ENCODE data around the gene AKAP9. TPM values are rescaled to one million over a fixed set of nuclear protein-coding genes. Genes with fewer than 3 reads are reported as not detected.
A peak's percentile ranks its signal among the peaks of the same experiment; 100 is the strongest.
"Not testable (repeated sequence)": the region's sequence is repeated elsewhere in the genome, so short reads cannot be mapped to it uniquely, and the experiment has no call there.

AKAP9 gene
- total RNA-seq, 6 experiments from 2014 or later = 30.9 to 63.7 (median 40.5) TPM

DNA sequence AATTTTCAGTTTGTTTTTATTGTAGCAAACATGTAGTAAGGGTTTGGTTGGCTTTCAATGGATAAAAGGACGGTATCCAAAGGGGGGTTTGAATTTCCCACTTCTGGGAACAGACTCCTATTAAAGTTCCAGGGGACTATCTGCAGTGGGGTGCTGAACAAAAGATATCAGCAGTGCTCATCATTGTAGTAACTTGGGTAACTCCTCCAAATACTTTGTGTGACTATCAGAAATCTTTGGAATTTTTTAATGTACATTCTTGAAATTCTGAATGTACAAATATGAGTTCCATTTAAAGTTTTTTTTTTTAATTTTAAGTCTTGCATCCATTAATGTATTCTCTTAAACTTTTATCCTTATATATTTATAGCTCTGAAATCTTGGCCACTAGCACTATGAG lies 151.5 kb downstream of the AKAP9 start:
- H3K4me3 ChIP-seq = no peak overlapping the region
- H3K36me3 ChIP-seq = peaks cover 0 to 63% (median 36%) of the 10 kb centered on the region in 4 donors
- H3K27ac ChIP-seq = no peak overlapping the region
- no peak for TF ChIP-seq POLR2A (IDR thresholded peaks at IDR 0.05)
- TF ChIP-seq, protein P1, sequence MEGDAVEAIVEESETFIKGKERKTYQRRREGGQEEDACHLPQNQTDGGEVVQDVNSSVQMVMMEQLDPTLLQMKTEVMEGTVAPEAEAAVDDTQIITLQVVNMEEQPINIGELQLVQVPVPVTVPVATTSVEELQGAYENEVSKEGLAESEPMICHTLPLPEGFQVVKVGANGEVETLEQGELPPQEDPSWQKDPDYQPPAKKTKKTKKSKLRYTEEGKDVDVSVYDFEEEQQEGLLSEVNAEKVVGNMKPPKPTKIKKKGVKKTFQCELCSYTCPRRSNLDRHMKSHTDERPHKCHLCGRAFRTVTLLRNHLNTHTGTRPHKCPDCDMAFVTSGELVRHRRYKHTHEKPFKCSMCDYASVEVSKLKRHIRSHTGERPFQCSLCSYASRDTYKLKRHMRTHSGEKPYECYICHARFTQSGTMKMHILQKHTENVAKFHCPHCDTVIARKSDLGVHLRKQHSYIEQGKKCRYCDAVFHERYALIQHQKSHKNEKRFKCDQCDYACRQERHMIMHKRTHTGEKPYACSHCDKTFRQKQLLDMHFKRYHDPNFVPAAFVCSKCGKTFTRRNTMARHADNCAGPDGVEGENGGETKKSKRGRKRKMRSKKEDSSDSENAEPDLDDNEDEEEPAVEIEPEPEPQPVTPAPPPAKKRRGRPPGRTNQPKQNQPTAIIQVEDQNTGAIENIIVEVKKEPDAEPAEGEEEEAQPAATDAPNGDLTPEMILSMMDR (IDR thresholded peaks at IDR 0.05) = no peak
- ATAC-seq (no peak), DNase-seq (no peak)
- WGBS (ENCODE audit: insufficient coverage, low coverage, low lambda C conversion rate, missing lambda C conversion rate) = 94% methylated on average over 1 of the region's 1 CpG
- intact Hi-C loops (cut with DNase I) = no loop called here
- no peaks in the 10 kb centered on the region for H3K9me3 ChIP-seq
- H3K4me1 ChIP-seq = no peaks in the 10 kb centered on the region
- no peaks in the 10 kb centered on the region for H3K27me3 ChIP-seq

- Histone ChIP-seq H3K4me3 (no peak overlapping the region), H3K36me3 (peaks cover 0 to 75% (median 44%) of the 10 kb centered on the region in 4 donors), H3K4me1 (no peaks in the 10 kb centered on the region), H3K27ac (no peak overlapping the region), H3K27me3 (no peaks in the 10 kb centered on the region), H3K9me3 (no peaks in the 10 kb centered on the region)
- 100% methylated on average over 1 of the region's 1 CpG for WGBS (ENCODE audit: insufficient coverage, low coverage, low lambda C conversion rate, missing lambda C conversion rate)
- no peak for DNase-seq
- no peak for TF ChIP-seq POLR2A (IDR thresholded peaks at IDR 0.05)
- TF ChIP-seq, protein P1 (IDR thresholded peaks at IDR 0.05) = no peak
- peak in 1 of 4 donors; percentile 25 for ATAC-seq
- intact Hi-C loops (cut with DNase I) = no loop called here
Observed at GRCh38 chr7:92095380-92095779, 154.7 kb downstream of the AKAP9 start.

- no peak for DNase-seq
Observed at GRCh38 chr7:92100534-92100933, 159.9 kb downstream of the AKAP9 start.

GRCh38 chr7:92102862-92103261 lies 162.2 kb downstream of the AKAP9 start:
- DNase-seq; H3K27me3 ChIP-seq; ATAC-seq; H3K9me3 ChIP-seq; H3K4me1 ChIP-seq; H3K4me3 ChIP-seq; H3K27ac ChIP-seq; intact Hi-C loops (cut with DNase I): not testable (repeated sequence)
- 90% methylated on average over 4 of the region's 5 CpGs for WGBS (ENCODE audit: insufficient coverage, low coverage, low lambda C conversion rate, missing lambda C conversion rate)
- peaks cover 0 to 89% (median 32%) of the 10 kb centered on the region in 4 donors for H3K36me3 ChIP-seq

More at GRCh38 chr7:92100534-92100933, 159.9 kb downstream of the AKAP9 start:
- WGBS (ENCODE audit: insufficient coverage, low coverage, low lambda C conversion rate, missing lambda C conversion rate) = 100% methylated on average over 1 of the region's 1 CpG
- H3K36me3 ChIP-seq = peaks cover 0 to 92% (median 46%) of the 10 kb centered on the region in 4 donors
- no peaks in the 10 kb centered on the region for H3K9me3 ChIP-seq
- no peaks in the 10 kb centered on the region for H3K27me3 ChIP-seq
- H3K4me1 ChIP-seq = no peaks in the 10 kb centered on the region
- no peak overlapping the region for H3K4me3 ChIP-seq
- intact Hi-C loops (cut with DNase I) = no loop called here
- no peak overlapping the region for H3K27ac ChIP-seq
- TF ChIP-seq POLR2A (IDR thresholded peaks at IDR 0.05) = no peak
- TF ChIP-seq, protein P1 (IDR thresholded peaks at IDR 0.05) = no peak
- ATAC-seq = no peak

- no peaks in the 10 kb centered on the region for H3K9me3 ChIP-seq
- H3K4me3 ChIP-seq = no peak overlapping the region
- H3K27me3 ChIP-seq = no peaks in the 10 kb centered on the region
- intact Hi-C loops (cut with DNase I) = no loop called here
- 92% methylated on average over 5 of the region's 8 CpGs for WGBS (ENCODE audit: insufficient coverage, low coverage, low lambda C conversion rate, missing lambda C conversion rate)
- DNase-seq = no peak
- ATAC-seq = no peak
- no peaks in the 10 kb centered on the region for H3K4me1 ChIP-seq
- no peak for TF ChIP-seq POLR2A (IDR thresholded peaks at IDR 0.05)
- TF ChIP-seq, protein P1 (IDR thresholded peaks at IDR 0.05) = no peak
- H3K27ac ChIP-seq = no peak overlapping the region
- H3K36me3 ChIP-seq = peaks cover 1 to 53% (median 17%) of the 10 kb centered on the region in 4 donors
Observed at GRCh38 chr7:92108821-92109220, 168.2 kb downstream of the AKAP9 start.
